COLO668 (cell line): Measurements from ENCODE around the gene GFOD1.
"Not testable (repeated sequence)": the region's sequence is repeated elsewhere in the genome, so short reads cannot be mapped to it uniquely, and the experiment has no call there.

ENCODE experiments used
- DNase-seq: peaks from one replicate; lab custom pipeline; 2025; ENCODE audit not compliant: unreplicated experiment; lab: John Stamatoyannopoulos, UW

Gene GFOD1

DNA sequence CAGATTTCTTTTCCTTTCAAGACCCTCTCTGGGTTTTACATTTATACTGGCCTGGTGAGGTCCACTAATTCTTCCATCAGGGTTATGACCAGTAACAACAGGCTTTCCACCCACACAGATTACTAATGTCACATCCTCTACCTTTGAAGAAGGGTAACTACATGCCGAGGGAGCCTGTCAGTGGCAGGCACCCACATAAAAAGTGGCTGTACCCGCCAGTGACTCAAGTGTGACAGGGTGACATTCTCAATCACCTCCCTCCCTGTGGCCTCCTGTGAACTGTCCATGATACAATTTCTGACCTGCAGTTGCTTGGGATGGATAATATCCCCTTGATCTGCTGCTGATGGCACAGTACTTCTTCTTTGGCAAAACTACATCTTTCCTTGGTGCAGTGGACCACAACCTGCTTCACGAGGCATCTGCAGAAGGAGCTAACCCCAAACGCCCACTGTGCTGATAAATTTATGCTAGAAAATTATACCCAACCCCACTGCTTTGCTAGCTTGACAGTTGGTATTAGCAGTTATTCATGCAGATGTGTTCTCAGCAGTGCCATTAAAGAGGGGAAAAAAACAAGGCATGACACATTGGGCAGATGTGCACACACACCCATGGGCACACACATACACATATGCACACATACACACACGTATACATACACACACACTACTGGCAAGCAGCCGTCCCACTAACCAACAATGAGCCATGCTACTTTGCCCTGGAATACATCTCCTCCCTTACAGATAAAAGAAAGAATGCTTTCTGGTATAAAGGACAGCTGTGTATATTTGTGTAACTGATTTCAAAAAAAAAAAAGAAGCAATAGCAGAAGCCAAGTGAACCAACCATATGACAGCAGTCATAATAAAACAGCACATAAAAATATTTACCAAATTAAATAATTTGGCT is 20.8 kb downstream of the GFOD1 start:
- DNase-seq: no peak

DNA sequence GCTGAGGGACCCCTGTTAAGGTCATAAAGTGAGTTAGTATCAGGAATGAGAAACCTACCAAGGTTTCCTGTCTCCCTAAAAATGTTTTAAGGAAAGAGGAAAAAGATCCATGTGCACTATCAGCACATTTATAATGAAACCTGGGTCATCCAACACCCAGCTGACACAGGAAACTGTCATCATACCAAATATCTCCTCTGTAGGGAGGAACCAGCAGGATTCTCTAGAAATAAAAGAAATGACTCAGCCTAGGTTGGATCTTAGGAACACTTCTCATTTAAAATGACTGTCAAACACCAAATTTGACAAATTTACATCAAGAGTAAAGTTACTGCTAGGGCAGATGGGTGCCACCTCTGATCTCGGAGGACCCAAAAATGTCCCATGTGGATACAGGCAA is 21.7 kb downstream of the GFOD1 start:
- no peak for DNase-seq

DNA sequence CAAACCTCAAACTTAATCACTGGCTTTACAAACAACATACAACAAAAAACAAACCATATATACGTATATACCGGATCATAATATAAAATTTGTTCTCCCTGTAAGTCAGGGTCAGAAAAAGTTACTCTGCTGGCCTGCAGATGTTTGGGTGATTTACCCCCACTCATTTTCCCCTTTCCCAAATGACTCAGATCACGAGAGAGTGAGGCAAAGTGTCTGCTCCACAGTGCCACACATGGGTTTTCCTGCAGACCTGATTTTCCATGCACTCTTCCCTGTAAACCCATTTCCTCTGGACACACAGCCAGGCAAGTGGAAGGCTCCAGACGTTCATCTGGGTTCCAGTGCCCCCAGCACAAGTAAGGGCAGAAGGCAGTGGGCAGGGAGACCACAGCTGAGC is 23.5 kb downstream of the GFOD1 start:
- no peak for DNase-seq

DNA sequence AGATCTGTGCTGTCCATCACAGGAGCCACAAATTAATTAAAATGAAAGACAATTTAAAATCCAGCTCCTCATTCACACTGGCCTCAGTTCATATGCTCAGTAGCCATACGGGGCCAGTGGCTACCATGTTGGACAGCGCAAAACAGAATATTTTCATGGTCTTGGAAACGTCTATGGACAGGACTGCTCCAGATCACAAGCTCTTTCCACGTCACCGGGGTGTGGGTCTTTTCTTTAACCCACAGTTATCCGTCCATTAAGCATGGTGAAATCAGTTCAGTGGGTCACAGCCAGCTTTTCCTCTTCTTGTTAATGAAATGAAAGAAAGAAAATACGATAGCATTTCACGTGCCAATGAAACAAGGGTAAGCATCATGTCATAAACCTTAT is 24.1 kb downstream of the GFOD1 start:
- no peak for DNase-seq

DNA sequence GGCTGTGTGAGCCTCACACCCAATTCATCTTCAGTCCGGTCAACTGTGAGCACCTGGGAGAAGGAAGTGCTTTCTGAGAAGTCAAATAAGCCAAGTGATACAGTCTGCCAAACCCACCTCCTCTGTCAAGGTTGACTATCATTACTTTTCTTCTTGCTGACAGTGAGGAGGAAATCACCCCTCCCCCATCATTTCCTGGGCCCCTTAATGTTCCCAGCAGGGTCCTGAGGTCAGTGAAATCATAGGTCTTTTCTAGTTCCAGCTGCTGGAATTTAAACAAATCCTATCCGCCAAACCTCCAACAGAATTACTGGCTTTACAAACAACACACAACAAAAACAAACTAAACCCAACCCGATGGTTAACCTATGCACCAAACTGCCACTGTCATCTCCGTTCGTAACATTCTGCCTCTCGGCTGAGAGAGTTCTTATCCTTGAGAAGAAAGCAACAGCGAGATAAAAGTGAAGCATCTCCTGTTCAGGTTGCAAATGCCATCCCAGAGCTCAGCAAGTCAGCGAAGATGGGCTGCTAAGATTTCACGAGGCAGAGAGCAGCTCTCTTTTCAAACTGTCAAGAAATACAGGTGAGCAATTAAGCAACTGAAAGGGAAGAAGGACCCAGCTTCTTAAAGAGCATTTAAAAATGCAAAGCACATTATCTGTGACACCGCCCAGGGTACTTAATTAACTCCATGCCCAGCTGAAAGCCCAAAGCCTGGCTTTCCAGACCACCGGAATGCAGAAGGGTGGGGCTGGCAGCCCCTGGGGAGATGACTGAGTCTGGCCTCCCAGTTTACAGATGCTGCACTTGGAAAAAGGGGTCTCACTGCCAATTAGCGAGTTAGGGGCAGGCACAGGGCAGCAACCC is 24.7 kb downstream of the GFOD1 start:
- DNase-seq: no peak

DNA sequence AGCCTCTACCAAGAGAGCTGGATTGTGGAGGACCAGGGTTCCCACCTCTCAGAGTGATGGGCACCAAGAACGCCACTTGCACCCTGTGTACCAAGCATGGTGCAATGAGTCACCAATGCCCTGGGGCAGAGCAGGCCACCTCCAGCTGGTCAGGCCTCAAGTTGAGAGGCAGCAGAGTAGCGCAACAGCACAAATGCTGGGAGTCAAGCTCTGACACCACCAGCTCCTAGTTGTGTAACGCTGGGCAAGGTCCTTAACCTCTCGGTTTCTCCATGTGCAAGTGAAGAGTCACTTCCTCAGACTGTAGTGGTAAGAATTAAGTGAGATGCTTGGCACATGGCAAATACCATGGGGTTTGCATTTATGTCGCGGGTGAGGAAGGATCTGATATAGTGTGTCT is 25.6 kb downstream of the GFOD1 start:
- DNase-seq: no peak

DNA sequence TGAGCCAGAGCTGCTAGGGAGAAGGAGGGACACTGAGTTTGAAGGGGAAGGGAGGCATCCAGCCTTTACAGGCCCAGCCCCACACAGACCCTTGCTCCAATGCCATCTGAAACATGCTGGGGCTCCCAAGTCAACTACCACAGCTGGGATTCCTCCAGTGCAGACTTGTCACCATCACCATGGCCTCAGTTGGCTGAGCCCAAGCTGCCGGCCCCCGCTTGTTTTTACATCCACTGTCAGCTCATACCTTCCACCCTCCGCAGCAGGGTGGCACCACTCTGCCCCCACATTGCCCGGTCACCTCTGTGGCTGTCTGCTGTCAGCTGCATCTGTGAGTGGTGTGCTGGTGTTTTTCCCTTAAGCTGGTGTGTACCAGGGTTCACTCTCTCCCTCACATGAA is 26.1 kb downstream of the GFOD1 start:
- no peak for DNase-seq

DNA sequence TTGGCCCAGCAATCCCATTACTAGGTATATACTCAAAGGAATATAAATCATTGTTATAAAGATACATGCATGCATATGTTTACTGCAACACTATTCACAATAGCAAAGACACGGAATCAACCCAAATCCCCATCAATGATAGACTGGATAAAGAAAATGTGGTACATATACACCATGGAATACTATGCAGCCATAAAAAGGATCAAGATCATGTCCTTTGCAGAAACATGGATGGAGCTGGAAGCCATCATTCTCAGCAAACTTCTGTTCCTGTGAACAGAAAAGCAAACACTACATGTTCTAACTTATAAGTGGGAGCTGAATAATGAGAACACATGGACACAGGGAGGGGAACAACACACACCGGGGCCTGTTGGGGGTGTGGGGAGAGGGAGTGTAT is 27.1 kb downstream of the GFOD1 start:
- not testable (repeated sequence) for DNase-seq

DNA sequence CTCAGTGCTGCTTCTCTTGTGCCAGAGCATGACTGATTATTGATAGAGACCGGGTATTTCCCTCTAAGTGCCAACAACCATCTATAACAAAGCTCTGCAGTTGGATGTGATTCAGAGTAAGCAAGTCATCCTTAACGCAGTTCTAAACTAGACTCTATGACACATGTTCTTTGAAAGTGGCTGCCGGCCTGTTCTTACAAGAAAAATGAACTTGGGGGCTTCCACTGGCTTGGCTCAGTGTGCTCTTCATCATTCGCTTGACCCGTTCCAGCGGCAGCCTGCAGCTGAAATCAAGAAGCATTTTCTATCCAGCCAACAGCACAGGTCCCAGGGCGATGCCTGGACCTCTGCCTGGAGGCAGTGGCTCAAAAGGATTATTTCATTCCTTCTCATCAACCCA is 29.8 kb downstream of the GFOD1 start:
- no peak for DNase-seq

DNA sequence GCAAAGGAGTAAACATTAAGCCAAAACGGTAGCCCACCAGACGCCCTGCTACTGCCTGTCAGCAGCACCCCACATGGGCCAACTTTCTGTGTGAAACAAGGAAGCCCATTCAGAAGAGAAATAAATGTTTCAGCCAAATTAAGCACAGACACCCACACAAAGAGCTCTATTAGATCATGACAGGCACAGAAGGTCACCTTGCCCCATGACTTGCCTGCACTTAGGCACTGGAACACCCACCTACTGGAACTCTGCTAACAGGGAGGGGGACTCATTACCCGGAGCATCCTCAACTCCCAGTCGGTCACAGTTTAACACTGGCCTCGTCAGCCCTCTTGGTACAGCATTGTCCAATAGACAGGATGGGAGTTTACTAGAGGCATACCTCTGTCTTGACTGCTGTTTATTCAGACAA is 31.8 kb downstream of the GFOD1 start:
- no peak for DNase-seq

DNA sequence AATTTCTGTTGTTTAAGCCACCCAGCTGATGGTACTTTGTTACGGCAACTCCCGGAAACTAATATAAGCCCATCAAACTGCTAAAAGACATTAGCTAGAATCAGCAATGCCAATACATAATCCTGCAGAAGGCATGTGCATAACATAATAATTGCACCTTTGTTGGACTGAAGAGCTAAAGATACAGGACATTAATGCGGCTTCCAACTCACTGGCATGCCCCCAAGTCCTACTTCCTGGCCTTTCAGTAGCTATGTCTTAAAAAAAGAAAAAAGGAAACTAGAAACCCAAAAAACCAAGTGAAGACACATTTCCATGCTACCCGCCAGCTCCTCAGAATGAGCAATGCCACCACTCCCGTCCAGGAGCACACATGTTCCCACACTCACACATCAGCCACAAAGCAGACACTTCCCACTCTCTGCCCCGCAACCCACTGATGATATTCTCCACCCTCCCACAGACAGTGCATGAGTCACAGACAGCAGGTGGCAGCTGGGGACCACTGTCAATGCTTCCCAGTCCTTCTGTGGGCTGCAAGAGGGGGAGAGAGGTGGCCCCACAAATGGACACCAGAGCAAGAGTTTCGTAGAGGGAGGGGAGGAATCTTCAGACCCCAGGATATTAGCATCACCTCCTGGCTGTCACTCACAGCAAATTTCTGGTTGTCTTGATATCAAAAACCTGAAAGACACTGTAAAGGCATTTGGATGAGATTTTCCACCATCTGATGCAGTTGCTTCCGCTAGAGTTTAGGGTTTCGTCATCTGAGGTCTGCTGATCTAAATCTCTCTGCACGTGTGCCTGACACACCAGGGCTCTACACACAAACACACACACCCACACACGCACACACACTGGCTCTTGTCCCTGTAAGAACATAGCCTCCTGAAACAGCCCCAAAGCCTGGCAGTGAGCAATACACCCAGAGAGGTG is 32.8 kb downstream of the GFOD1 start:
- DNase-seq: no peak

DNA sequence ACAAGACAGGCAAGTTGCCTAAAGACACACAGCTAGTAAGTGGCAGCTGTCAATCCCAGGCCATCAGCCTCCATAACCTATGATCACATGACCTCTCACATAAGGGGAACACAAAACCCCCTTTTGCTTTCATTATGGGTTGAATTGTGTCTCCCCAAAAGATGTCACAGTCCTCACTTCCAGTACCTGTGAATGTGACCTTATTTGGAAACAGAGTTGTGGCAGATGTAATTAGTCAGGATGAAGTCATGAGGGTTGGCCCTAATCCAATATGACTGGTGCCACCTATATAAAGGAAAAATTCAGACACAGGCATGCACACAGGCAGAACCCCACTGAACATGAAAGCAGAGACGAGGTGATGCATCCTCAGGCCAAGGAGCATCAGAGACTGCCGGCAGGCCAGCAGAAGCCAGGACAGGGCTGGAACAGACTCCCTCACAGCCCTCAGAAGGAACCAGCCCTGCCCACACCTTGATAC is 33.6 kb downstream of the GFOD1 start:
- DNase-seq: peak; percentile 2

DNA sequence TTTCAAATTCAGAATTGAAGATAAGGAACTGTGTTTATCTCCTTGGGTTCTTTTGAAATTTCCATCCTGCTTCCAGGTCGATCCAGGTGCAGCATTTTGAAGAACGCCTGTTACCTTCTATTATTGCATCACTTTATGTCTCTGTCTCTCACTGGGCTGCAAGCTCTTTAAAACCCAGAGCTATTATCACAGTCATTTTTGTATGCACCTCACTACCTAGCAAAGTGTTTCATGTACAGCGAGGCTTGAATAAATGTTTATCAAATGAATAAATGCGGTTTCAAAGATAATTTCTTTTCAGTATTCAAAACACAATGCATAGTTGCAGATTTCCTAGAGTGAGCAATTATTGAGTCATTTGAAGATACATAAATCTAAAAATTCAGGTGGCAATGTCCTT is 34.2 kb downstream of the GFOD1 start:
- no peak for DNase-seq

DNA sequence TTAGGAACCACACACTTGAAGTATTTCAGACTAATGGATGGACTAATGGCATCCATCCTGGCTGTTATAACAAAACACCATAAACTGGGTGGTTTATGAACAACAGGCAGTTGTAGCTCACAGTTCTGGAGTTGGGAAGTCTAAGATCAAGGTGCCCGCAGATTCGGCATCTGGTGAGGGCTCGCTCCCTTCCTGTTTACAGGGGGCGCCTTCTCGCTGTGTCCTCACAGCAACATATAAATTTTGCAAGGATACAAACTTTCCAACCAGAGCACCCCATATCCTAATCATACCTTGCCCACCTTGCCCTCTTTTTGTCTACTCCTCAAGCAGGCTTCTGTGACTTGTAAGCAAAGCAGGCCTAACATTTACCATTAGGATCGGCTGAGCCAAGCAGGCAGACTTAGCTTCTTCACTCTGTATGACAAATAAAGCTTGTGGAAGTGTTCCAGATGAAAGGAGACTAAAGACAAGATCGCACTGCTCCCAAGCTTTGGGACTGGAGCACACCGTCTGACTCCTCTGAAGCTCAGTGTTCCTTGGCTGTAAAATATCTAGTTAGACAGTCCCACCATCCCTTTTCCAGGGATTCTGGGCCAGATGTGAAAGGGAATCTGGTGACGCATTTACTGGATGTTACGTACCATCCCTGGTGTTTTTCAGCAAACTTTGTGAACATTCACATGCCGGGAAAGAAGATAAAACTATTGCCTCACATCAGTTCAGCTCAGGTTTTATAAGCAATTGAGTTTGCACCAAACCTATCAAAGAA is 34.9 kb downstream of the GFOD1 start:
- DNase-seq: no peak

DNA sequence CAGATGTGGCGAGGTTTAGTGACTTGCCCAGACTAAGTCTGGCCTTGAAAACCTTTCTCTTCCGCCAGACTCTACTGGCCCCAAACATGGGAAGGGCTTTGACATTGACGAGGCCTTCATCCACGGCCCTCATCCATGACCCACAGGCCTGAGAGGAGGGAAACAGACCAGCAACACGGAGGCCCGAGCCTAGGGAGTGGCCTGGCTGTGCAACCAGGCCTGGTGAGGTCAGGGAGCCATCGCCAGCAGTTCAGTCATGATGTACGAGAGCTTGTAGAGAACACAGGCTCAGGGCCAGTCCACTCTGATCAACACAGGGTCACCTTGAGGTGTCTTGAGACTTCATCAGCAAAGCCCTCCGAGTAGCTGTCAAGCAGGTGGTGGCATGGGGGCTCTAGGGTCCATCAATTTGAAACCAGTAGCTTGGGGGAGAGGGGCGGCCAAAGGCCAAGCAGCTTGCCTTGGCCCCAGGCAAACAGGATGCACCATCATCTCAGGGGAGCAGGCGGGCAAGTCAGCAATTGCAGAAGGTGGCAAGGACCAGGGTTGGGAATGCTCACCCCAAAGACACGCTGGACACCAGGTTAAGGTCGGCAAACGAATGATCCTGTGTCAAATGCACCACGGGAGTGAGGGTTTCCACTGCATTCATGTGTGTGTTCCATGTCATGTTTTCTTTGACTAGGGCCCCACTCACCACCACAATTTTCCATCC is 36.1 kb downstream of the GFOD1 start:
- DNase-seq: no peak

DNA sequence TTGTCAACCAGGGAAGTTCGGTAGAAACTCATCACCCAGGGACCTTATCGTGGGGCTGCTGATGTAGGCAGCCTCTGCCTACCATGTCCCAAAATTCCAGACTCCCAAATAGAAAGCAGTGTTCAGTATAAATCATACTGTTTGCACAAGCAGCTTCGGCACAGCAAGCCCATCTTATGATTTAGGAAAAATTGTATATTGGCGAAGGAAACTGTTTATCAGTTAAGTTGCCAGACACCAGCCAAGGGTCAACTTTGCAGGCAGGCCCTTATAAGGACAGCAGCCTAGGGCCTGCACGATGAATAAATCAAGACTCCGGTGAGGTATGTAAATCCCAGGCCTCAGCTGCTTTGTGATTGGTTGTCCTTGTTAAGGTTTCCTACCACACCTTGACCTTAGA is 36.8 kb downstream of the GFOD1 start:
- DNase-seq: no peak

DNA sequence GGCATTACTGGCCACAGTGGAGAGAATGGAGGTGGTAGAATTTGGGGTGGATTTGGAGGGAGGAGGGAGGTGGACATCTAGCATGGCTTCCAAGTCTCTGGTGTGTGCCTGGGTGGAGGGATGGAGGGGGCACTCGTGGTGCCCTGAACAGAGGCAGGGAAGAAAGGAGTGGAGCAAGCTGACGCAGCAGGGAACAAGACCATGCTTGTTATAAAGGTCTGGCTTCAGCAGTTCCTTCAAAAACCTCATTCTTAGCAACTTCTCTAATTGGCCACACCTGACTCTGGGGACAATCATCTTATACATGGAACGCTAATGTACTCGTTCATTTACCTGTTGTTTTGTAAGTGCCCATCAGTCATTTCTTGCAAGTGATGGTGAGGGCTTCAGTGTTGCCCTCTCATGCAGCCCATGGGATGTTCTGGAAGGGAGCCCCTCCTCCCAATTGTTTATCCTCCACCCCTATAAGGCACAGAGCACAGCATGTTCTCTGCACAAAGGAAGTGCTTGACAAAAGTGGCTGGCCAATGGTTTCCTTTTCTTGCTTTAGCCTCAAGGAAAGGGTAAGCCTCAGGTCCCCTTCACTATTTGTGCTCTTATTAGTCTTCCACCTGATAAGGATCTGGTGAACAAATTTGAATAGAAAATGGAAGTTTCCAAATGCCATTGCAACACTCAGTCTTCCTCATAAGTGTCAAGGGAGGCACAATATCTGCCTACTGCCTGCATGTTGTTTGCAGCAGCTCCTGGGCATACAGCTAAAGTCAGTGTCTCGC is 39.3 kb downstream of the GFOD1 start:
- DNase-seq: no peak

DNA sequence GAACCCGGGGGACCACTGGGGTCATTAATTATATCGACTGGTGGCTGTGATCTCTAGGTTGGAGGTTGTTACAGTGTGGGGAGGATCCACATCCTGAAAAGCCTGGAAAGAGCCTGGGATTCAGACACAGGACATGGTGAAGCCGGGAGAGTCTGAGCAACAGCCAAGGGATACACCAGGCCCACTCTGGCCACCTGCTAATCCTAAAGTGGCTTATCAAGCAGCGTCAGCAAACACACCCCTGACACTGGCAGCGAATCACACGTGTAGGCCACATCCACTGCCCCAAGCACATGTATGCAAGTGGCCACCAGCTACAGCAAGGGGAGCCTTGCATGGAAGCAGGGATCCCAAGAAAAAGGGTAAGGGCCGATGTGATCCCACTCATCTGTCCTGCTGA is 41.0 kb downstream of the GFOD1 start:
- DNase-seq: no peak

DNA sequence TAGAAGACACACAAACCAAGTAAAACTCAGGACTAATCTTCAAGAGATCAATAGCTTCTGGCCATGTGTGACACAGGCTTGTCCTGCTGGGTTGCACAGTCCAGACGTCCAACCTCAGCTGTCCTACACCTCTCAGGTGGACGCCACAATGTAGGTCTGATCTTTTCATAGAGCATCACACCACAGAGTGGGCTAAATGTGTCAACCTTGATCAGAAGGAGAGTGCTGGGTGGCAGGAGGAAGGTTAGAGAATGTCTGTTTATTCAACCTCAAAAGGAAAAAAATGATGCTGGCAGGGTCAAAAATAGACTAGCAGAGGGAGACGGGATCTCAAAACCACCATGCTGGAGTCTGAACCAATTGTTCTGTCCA is 41.7 kb downstream of the GFOD1 start:
- DNase-seq: no peak
